Type B pancreatic cell (in vitro differentiated cells): ENCODE data around the gene ABTB2. TPM values are rescaled to one million over a fixed set of nuclear protein-coding genes. Genes with fewer than 3 reads are reported as not detected.

Experiments
- DNase-seq: peaks from one replicate; pipeline ENCODE4 v3.0.0; 2021; ENCODE audit warnings: mixed read lengths; ENCODE audit not compliant: unreplicated experiment; ENCODE audit errors: extremely low spot score
- H3K27ac Mint-ChIP-seq: 2 replicates; pipeline ENCODE4 v1.8.0; 2021; ENCODE audit warnings: mild to moderate bottlenecking, mixed read lengths
- H3K27me3 Mint-ChIP-seq: 2 replicates; pipeline ENCODE4 v1.8.0; 2021; ENCODE audit warnings: mixed read lengths
- H3K36me3 Mint-ChIP-seq: 2 replicates; pipeline ENCODE4 v1.8.0; 2021; ENCODE audit warnings: mixed read lengths
- H3K4me1 Mint-ChIP-seq: one replicate; pipeline ENCODE4 v1.8.0; 2021; ENCODE audit warnings: mixed read lengths; ENCODE audit not compliant: unreplicated experiment
- H3K4me3 Mint-ChIP-seq: 2 replicates; pipeline ENCODE4 v1.8.0; 2021; ENCODE audit warnings: mild to moderate bottlenecking, mixed read lengths
- H3K9me3 Mint-ChIP-seq: 2 replicates; pipeline ENCODE4 v1.8.0; 2021; ENCODE audit warnings: mixed read lengths
- total RNA-seq: library from RNA; stranded (reverse); gene quantifications from 2 replicates; pipeline ENCODE4 v1.2.1, GENCODE V29; 2021; ENCODE audit warnings: low replicate concordance
- TF ChIP-seq, protein P1 (sequence below): fragments of 200-600 bp; sonication (generic); conservative IDR thresholded peaks from 2 replicates; pipeline ENCODE4 v1.5.0; 2021; ENCODE audit warnings: antibody characterized with exemption, mild to moderate bottlenecking

Gene ABTB2
- total RNA-seq, 1 donor from 2014 or later: 13.5 TPM

DNA sequence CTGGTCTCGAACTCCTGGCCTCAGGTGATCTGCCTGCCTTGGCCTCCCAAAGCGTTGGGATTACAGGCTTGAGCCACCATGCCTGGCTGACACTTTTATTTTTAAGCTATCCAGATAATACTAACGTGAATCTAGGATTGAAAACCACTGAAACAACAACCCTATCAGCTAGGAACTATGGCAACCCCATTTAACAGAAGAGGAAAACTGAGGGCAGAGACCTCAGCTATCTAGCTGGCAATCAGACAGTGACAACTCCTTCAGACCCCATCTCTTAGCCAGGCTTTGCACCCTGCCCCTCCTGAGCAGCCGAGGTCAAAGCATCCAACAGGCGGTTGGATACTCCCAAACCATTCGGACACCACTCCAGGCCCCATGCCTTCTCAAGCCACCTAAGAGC lies 14.1 kb downstream of the ABTB2 start:
- DNase-seq: no peak
- H3K36me3 Mint-ChIP-seq: peaks cover 9% of the 10 kb centered on the region

GRCh38 chr11:34343153-34343552 lies 14.7 kb downstream of the ABTB2 start:
- H3K27ac Mint-ChIP-seq: no peak overlapping the region
- H3K27me3 Mint-ChIP-seq: no peaks in the 10 kb centered on the region
- H3K36me3 Mint-ChIP-seq: peaks cover 9% of the 10 kb centered on the region
- H3K4me3 Mint-ChIP-seq: no peak overlapping the region
- TF ChIP-seq, protein P1, sequence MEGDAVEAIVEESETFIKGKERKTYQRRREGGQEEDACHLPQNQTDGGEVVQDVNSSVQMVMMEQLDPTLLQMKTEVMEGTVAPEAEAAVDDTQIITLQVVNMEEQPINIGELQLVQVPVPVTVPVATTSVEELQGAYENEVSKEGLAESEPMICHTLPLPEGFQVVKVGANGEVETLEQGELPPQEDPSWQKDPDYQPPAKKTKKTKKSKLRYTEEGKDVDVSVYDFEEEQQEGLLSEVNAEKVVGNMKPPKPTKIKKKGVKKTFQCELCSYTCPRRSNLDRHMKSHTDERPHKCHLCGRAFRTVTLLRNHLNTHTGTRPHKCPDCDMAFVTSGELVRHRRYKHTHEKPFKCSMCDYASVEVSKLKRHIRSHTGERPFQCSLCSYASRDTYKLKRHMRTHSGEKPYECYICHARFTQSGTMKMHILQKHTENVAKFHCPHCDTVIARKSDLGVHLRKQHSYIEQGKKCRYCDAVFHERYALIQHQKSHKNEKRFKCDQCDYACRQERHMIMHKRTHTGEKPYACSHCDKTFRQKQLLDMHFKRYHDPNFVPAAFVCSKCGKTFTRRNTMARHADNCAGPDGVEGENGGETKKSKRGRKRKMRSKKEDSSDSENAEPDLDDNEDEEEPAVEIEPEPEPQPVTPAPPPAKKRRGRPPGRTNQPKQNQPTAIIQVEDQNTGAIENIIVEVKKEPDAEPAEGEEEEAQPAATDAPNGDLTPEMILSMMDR: no peak
- no peak for DNase-seq
- peaks cover 10% of the 10 kb centered on the region for H3K9me3 Mint-ChIP-seq
- H3K4me1 Mint-ChIP-seq: peaks cover 63% of the 10 kb centered on the region

More for the DNA sequence above, 14.1 kb downstream of the ABTB2 start:
- Mint-ChIP-seq H3K4me3 (no peak overlapping the region), H3K27me3 (no peaks in the 10 kb centered on the region), H3K27ac (no peak overlapping the region), H3K4me1 (peaks cover 66% of the 10 kb centered on the region), H3K9me3 (peaks cover 10% of the 10 kb centered on the region)
- TF ChIP-seq, protein P1: no peak

GRCh38 chr11:34341931-34342533 lies 15.8 kb downstream of the ABTB2 start:
- peak overlapping the region; percentile 46 for H3K4me3 Mint-ChIP-seq

GRCh38 chr11:34341096-34341495 lies 16.7 kb downstream of the ABTB2 start:
- H3K36me3 Mint-ChIP-seq: peaks cover 9% of the 10 kb centered on the region
- peaks cover 10% of the 10 kb centered on the region for H3K9me3 Mint-ChIP-seq
- TF ChIP-seq, protein P1: no peak
- H3K27me3 Mint-ChIP-seq: no peaks in the 10 kb centered on the region
- no peak overlapping the region for H3K27ac Mint-ChIP-seq
- no peak overlapping the region for H3K4me3 Mint-ChIP-seq
- DNase-seq: no peak
- H3K4me1 Mint-ChIP-seq: peaks cover 51% of the 10 kb centered on the region

More at GRCh38 chr11:34341931-34342533, 15.8 kb downstream of the ABTB2 start:
- peaks cover 58% of the 10 kb centered on the region for H3K4me1 Mint-ChIP-seq
- H3K36me3 Mint-ChIP-seq: peaks cover 9% of the 10 kb centered on the region
- H3K27me3 Mint-ChIP-seq: no peaks in the 10 kb centered on the region
- peak overlapping the region; percentile 37 for H3K27ac Mint-ChIP-seq
- H3K9me3 Mint-ChIP-seq: peaks cover 10% of the 10 kb centered on the region
- TF ChIP-seq, protein P1: no peak
- DNase-seq: no peak

GRCh38 chr11:34340653-34341052 lies 17.2 kb downstream of the ABTB2 start:
- Mint-ChIP-seq H3K27ac (no peak overlapping the region), H3K36me3 (peaks cover 9% of the 10 kb centered on the region), H3K4me3 (no peak overlapping the region), H3K27me3 (no peaks in the 10 kb centered on the region), H3K4me1 (peaks cover 46% of the 10 kb centered on the region), H3K9me3 (peaks cover 10% of the 10 kb centered on the region)
- DNase-seq: no peak
- TF ChIP-seq, protein P1: no peak
